Endothelial cell of umbilical vein (primary cell): Measurements from ENCODE around the gene PDE11A. TPM values are rescaled to one million over a fixed set of nuclear protein-coding genes. Genes with fewer than 3 reads are reported as not detected.
A peak's percentile ranks its signal among the peaks of the same experiment; 100 is the strongest.

Source experiments
- BruUV-seq: library from RNA; stranded (reverse); fragments of 400-500 nt; replicated peaks from 2 replicates; lab custom pipeline; 2021; lab: Mats Ljungman, UMichigan
- CTCF ChIA-PET: fragments of 300-600, 350-600 bp; sonication (Branson Sonifier 250); formaldehyde crosslinking; loops from one replicate; lab custom pipeline; 2021; ENCODE audit warnings: antibody characterized with exemption, inconsistent platforms; lab: Charles Lee
- POLR2A ChIA-PET: fragments of 300-600, 350-600 bp; sonication (Branson Sonifier 250); formaldehyde crosslinking; loops from one replicate; lab custom pipeline; 2021; ENCODE audit warnings: antibody characterized with exemption, inconsistent platforms; lab: Charles Lee
- DNase-seq: peaks from one replicate; pipeline ENCODE4 v3.0.0-alpha.2; 2011; ENCODE audit warnings: low read depth, low spot score
- FAIRE-seq: peaks from 2 replicates; lab custom pipeline; 2011; peaks lifted over from hg19 to GRCh38; lab: Jason Lieb, UNC
- H2AFZ ChIP-seq: 2 replicates; pipeline ENCODE4 v1.6.0; 2012; ENCODE audit warnings: low read depth, low read length, control low read depth, inconsistent platforms
- H3K27ac ChIP-seq: 2 replicates; pipeline ENCODE4 v1.5.1; 2011; ENCODE audit warnings: low read depth, mild to moderate bottlenecking, control low read depth, low read length, moderate library complexity; ENCODE audit not compliant: insufficient read depth
- H3K27me3 ChIP-seq, 2 experiments: 2 replicates each; pipeline versions ENCODE4 v1.6.0 to v1.6.1; 2011; ENCODE audit warnings: low read length in 2 of 2, mixed read lengths in 1 of 2; ENCODE audit not compliant: control insufficient read depth in 2 of 2, insufficient read depth in 2 of 2
- H3K36me3 ChIP-seq, 2 experiments: 2 replicates in 1 of 2; 3 replicates in 1 of 2; pipeline ENCODE4 v1.5.1; 2011; ENCODE audit warnings: low read length in 2 of 2, mild to moderate bottlenecking in 1 of 2, moderate library complexity in 1 of 2; ENCODE audit not compliant: control insufficient read depth in 2 of 2, insufficient read depth in 2 of 2; ENCODE audit errors: extremely low read depth in 1 of 2
- H3K4me1 ChIP-seq: 3 replicates; pipeline ENCODE4 v1.5.1; 2011; ENCODE audit warnings: mild to moderate bottlenecking, low read length; ENCODE audit not compliant: control insufficient read depth, insufficient read depth; ENCODE audit errors: extremely low read depth
- H3K4me2 ChIP-seq: 2 replicates; pipeline ENCODE4 v1.6.1; 2011; ENCODE audit warnings: low read length, control low read depth, mixed read lengths; ENCODE audit not compliant: insufficient read depth
- H3K4me3 ChIP-seq, 3 experiments: fragments of 200-600 bp in 1 of 3; sonication (generic), shearing (Covaris generic) in 1 of 3; replicated peaks in 1 of 3; 2 replicates each; pipeline ENCODE4 v1.5.1; 2011 to 2016; ENCODE audit warnings: control low read depth in 3 of 3, low read length in 3 of 3, mild to moderate bottlenecking in 2 of 3, inconsistent platforms in 1 of 3, low read depth in 1 of 3, moderate library complexity in 1 of 3; ENCODE audit not compliant: insufficient read depth in 1 of 3
- H3K79me2 ChIP-seq: 2 replicates; pipeline ENCODE4 v1.6.0; 2012; ENCODE audit warnings: low read length, inconsistent platforms; ENCODE audit not compliant: control insufficient read depth, insufficient read depth
- H3K9ac ChIP-seq: replicated peaks from 2 replicates; pipeline ENCODE3; 2011; ENCODE audit warnings: low read length, control low read depth; ENCODE audit not compliant: insufficient read depth; ENCODE audit errors: extremely low read depth
- H3K9me1 ChIP-seq: replicated peaks from 3 replicates; pipeline ENCODE4 v1.6.0; 2011; ENCODE audit warnings: mild to moderate bottlenecking, low read length; ENCODE audit not compliant: control insufficient read depth, insufficient read depth; ENCODE audit errors: extremely low read depth
- H3K9me3 ChIP-seq: replicated peaks from 2 replicates; pipeline ENCODE4 v1.5.1; 2012; ENCODE audit warnings: low read length, inconsistent platforms; ENCODE audit not compliant: control insufficient read depth, insufficient read depth
- H4K20me1 ChIP-seq: replicated peaks from 2 replicates; pipeline ENCODE3; 2011; ENCODE audit warnings: mild to moderate bottlenecking, low read length; ENCODE audit not compliant: control insufficient read depth, insufficient read depth; ENCODE audit errors: extremely low read depth
- CTCF ChIP-seq, 2 donors: IDR thresholded peaks; 1 replicate in 1 of 2; 2 replicates in 1 of 2; pipeline ENCODE4 v1.5.1; 2011; ENCODE audit warnings: low read length in 2 of 2, mild to moderate bottlenecking in 2 of 2, moderate library complexity in 2 of 2, control low read depth in 1 of 2, inconsistent platforms in 1 of 2, low read depth in 1 of 2; ENCODE audit not compliant: insufficient read depth in 1 of 2; ENCODE audit errors: extremely low read depth in 1 of 2
- EZH2 ChIP-seq: IDR thresholded peaks from 2 replicates; pipeline ENCODE4 v1.6.1; 2012; ENCODE audit warnings: borderline replicate concordance, low read depth, mild to moderate bottlenecking, moderate library complexity, low read length, inconsistent platforms; ENCODE audit not compliant: severe bottlenecking
- FOS ChIP-seq: IDR thresholded peaks from 2 replicates; pipeline ENCODE4 v1.6.1; 2011; ENCODE audit warnings: mild to moderate bottlenecking, low read length, moderate library complexity, borderline replicate concordance; ENCODE audit not compliant: insufficient read depth
- GATA2 ChIP-seq: IDR thresholded peaks from 2 replicates; pipeline ENCODE4 v1.7.0; 2011; ENCODE audit warnings: low read depth, mild to moderate bottlenecking, moderate library complexity, mixed read lengths, low read length; ENCODE audit not compliant: insufficient read length, insufficient read depth
- JUN ChIP-seq: IDR thresholded peaks from 2 replicates; pipeline ENCODE4 v1.6.1; 2011; ENCODE audit warnings: borderline replicate concordance, low read depth; ENCODE audit not compliant: insufficient read length, insufficient read depth
- MYC ChIP-seq: IDR thresholded peaks from one replicate; pipeline ENCODE4 v1.6.1; 2011; ENCODE audit warnings: mild to moderate bottlenecking, low read depth, low read length
- POLR2A ChIP-seq: IDR thresholded peaks from 2 replicates; pipeline ENCODE4 v1.6.1; 2012; ENCODE audit warnings: low read depth, mild to moderate bottlenecking, control low read depth, low read length
- POLR2AphosphoS5 ChIP-seq: IDR thresholded peaks from 2 replicates; pipeline ENCODE4 v1.6.1; 2012; ENCODE audit warnings: low read depth, mild to moderate bottlenecking, control low read depth, low read length, moderate library complexity; ENCODE audit not compliant: insufficient read depth
- dilution Hi-C: fragments of 300-500 bp; cut with MboI; formaldehyde crosslinking; loops from one replicate; pipeline ENCODE4 v1.15.0; 2019; ENCODE audit warnings: low sequenced_read_pairs; ENCODE audit not compliant: extremely low pct_ligation_motif_present
- intact Hi-C: fragments of 100-400 bp; cut with micrococcal nuclease; formaldehyde crosslinking; loops from one replicate; pipeline ENCODE4 v1.10.0; 2022
- polyA plus RNA-seq, 4 experiments: library from polyadenylated mRNA; depleted of rRNA in 3 of 4; stranded (reverse) in 3 of 4; unstranded in 1 of 4; fragments of >200 nt; gene quantifications; 2 replicates each; pipeline versions ENCODE4 v1.2.1 to v1.2.3, GENCODE V29; 2011 to 2012; ENCODE audit warnings: missing spikeins in 1 of 4
- total RNA-seq: library from RNA; stranded (reverse); gene quantifications from 2 replicates; pipeline ENCODE4 v1.2.3, GENCODE V29; 2021
- TF ChIP-seq, protein P1 (sequence below): IDR thresholded peaks from 2 replicates; pipeline ENCODE4 v1.6.1; 2011; ENCODE audit not compliant: insufficient read depth, insufficient read length

The PDE11A gene
- total and polyA plus RNA-seq, 2 donors (not counting 3 experiments of a cell fraction or from before 2014, with no cell fraction given): 0.07 to 0.51 TPM

DNA sequence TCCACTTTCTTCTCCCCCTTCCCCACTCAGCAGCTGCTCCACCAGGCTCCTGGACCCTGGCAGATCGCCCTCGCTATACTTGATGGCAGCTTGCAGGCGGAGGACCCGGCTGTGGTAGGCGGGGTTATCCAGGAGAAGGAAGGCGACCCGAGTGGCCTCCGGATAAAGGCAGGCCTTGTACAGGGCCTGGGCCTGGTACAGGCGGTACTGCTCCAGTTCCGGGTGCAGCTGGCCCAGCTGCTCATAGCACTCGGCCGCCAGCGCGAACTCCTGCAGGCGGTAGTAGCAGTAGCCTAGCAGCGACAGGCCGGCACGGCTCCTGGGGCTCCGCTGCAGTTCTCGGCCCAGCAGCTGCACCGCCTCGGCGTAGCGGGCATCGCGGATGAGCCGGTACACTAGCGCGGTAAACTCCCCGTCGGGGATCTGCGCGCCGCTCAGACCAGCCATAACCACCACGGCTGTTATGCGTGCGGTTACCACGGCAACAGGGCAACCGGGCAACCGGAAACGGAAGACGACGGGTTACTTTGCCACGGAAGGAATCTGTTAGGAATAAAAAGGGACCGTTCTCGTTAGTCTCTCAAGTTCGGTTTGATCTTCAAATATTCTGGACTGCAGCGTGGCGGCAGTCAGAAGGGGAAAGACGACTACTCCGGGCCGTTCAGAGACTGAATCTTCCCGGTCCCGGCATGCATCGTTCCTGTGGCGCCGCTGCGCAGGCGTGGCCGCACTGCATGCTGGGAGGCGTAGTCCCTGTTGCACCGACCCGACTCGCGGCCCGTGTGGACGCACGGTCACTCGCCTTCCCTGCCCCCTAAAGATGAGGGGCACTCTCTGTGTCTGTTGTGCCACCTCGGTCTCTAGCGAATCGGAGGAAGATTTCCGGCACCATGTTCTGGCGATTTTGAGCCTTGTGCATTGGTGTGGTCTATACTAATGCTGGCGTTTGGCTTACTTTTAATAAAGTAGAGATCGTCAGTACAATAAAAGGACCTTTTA lies 454.0 kb downstream of the PDE11A start:
- Histone ChIP-seq H3K4me1 (no peaks in the 10 kb centered on the region), H2AFZ (peak overlapping the region; percentile 80), H3K4me2 (peak overlapping the region; percentile 49), H3K79me2 (no peaks in the 10 kb centered on the region), H3K27me3 (no peaks in the 10 kb centered on the region), H3K4me3 (peak overlapping the region; percentile 28 to 94 (median 46)), H3K9me3 (no peaks in the 10 kb centered on the region), H3K36me3 (no peaks in the 10 kb centered on the region), H3K9ac (peak overlapping the region; percentile 79), H3K9me1 (no peaks in the 10 kb centered on the region), H4K20me1 (no peaks in the 10 kb centered on the region), H3K27ac (peak overlapping the region; percentile 76)
- dilution Hi-C loops: no loop called here
- peak; percentile 81 for FAIRE-seq
- ChIA-PET CTCF (interaction anchor here (1.1 kb wide), 1 partner anchor 14 kb away, joined by 3 read pairs; no protein-coding TSS in a partner anchor), POLR2A (no interaction called here)
- TF ChIP-seq POLR2AphosphoS5 (peak; percentile 62), EZH2 (no peak), FOS (no peak), MYC (peak; percentile 60), POLR2A (peak; percentile 76), CTCF (IDR thresholded peaks at IDR 0.05; ENCODE audit: extremely low read depth in 1 of 2, insufficient read depth in 1 of 2, low read depth in 1 of 2, low read length in 2 of 2) (no peak), GATA2 (no peak), JUN (no peak)
- TF ChIP-seq, protein P1, sequence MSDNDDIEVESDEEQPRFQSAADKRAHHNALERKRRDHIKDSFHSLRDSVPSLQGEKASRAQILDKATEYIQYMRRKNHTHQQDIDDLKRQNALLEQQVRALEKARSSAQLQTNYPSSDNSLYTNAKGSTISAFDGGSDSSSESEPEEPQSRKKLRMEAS: peak; percentile 27
- BruUV-seq: TSS peak; percentile 80
- intact Hi-C loops: loop anchor here (2.0 to 5.0 kb wide), 4 partner anchors 66 to 451 kb away; partner anchors contain the start of gene NFE2L2
- DNase-seq: peak; percentile 94
